GM12878 (cell line): ENCODE measurements around the gene USP28. TPM values are rescaled to one million over a fixed set of nuclear protein-coding genes. Genes with fewer than 3 reads are reported as not detected.

ENCODE experiments used
- ATF2 ChIP-seq: IDR thresholded peaks from 2 replicates; pipeline ENCODE4 v1.6.1; 2012; ENCODE audit warnings: low read length, inconsistent platforms
- CBFB ChIP-seq: IDR thresholded peaks from 2 replicates; pipeline ENCODE4 v1.6.1; 2016; ENCODE audit warnings: antibody characterized with exemption, low read depth
- CREB1 ChIP-seq: IDR thresholded peaks from 2 replicates; pipeline ENCODE4 v1.6.1; 2012; ENCODE audit warnings: low read depth, mild to moderate bottlenecking, inconsistent platforms
- NFYA ChIP-seq: IDR thresholded peaks from 2 replicates; pipeline ENCODE4 v1.6.1; 2011; ENCODE audit warnings: low read depth, mild to moderate bottlenecking, low read length, improper control_type of control experiment, borderline replicate concordance
- SIX5 ChIP-seq: IDR thresholded peaks from 2 replicates; pipeline ENCODE4 v1.6.1; 2011; ENCODE audit warnings: mild to moderate bottlenecking, low read depth, low read length, moderate library complexity; ENCODE audit not compliant: severe bottlenecking
- SUZ12 ChIP-seq: fragments of 200-600 bp; sonication (generic); IDR thresholded peaks from one replicate; pipeline ENCODE4 v1.6.1; 2018; ENCODE audit warnings: antibody characterized with exemption, mild to moderate bottlenecking; ENCODE audit not compliant: unreplicated experiment
- ZBTB40 ChIP-seq: fragments of 450-650 bp; IDR thresholded peaks from 2 replicates; pipeline ENCODE4 v1.6.1; 2016; ENCODE audit warnings: mild to moderate bottlenecking, moderate library complexity, borderline replicate concordance
- polyA plus RNA-seq, 11 experiments: library from polyadenylated mRNA; depleted of rRNA in 4 of 11; unstranded in 6 of 11; stranded (reverse) in 5 of 11; fragments of >200 nt; fragmentation: Nextera tagmentation in 4 of 11; fragmentation: Illumina TruSeq in 1 of 11; extraction: Ambion mirVana in 4 of 11; extraction: Trizol in 1 of 11; gene quantifications; 1 replicate in 1 of 11; 2 replicates in 10 of 11; pipeline versions ENCODE4 v1.2.1 to v1.2.3, GENCODE V29; 2011 to 2016; ENCODE audit warnings: inconsistent platforms in 2 of 11, missing spikeins in 2 of 11, low read depth in 1 of 11
- total RNA-seq, 4 experiments: library from RNA; depleted of rRNA in 3 of 4; stranded (reverse); fragments of >200 nt in 3 of 4; fragmentation: Illumina TruSeq in 1 of 4; extraction: Trizol in 1 of 4; gene quantifications; 2 replicates each; pipeline versions ENCODE4 v1.2.1 to v1.2.3, GENCODE V29; 2013 to 2021

The USP28 gene
- total and polyA plus RNA-seq, 10 of the 15 experiments (the other 5 are each of a cell fraction or from before 2014, with no cell fraction given) = 2.8 to 60.4 (median 24.1) TPM

DNA sequence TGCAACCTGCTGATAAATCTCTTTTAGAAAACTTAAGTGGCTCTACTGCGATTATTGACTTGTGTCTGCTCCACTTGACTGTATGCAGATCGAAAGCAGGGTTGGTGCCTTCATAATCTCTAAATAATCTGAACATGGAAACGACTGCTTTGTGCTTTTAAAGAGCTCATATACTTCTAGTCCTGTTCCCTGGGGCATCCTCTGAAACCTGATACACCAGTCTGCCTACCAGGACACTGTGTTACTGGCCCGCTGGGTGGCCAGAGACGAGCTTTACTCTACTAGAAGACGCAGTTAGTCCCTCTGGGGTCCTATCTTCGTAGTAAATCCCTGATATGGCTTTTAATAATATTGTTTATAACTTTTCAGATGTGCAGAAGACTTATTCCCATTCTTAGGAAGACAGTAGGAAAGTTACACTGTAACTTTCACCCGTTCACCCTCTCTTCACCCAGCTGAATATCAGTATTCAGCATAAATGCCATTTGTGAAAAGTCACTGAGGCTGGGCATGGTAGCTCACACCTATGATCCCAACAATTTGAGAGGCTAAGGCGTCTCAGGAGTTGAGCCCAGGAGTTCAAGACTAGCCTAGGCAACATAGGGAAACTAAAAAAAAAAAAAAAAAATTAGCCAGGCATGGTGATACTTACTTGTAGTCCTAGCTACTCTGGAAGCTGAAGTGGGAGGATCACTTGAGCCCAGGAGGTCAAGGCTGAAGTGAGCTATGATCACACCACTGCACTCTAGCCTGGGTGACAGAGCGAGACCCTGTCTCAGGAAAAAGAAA, 20.2 kb upstream of the USP28 start (continued):
- TF ChIP-seq NFYA (no peak), SUZ12 (no peak), ATF2 (no peak), CREB1 (no peak), CBFB (no peak), ZBTB40 (no peak), SIX5 (no peak)
